Endothelial cell of umbilical vein (primary cell): ENCODE data around the gene DNAAF3.

Experiments
- CTCF ChIP-seq, 2 donors: IDR thresholded peaks; 1 replicate in 1 of 2; 2 replicates in 1 of 2; pipeline ENCODE4 v1.5.1; 2011; ENCODE audit warnings: low read length in 2 of 2, mild to moderate bottlenecking in 2 of 2, moderate library complexity in 2 of 2, control low read depth in 1 of 2, inconsistent platforms in 1 of 2, low read depth in 1 of 2; ENCODE audit not compliant: insufficient read depth in 1 of 2; ENCODE audit errors: extremely low read depth in 1 of 2
- EZH2 ChIP-seq: IDR thresholded peaks from 2 replicates; pipeline ENCODE4 v1.6.1; 2012; ENCODE audit warnings: borderline replicate concordance, low read depth, mild to moderate bottlenecking, moderate library complexity, low read length, inconsistent platforms; ENCODE audit not compliant: severe bottlenecking
- JUN ChIP-seq: IDR thresholded peaks from 2 replicates; pipeline ENCODE4 v1.6.1; 2011; ENCODE audit warnings: borderline replicate concordance, low read depth; ENCODE audit not compliant: insufficient read length, insufficient read depth
- POLR2AphosphoS5 ChIP-seq: IDR thresholded peaks from 2 replicates; pipeline ENCODE4 v1.6.1; 2012; ENCODE audit warnings: low read depth, mild to moderate bottlenecking, control low read depth, low read length, moderate library complexity; ENCODE audit not compliant: insufficient read depth

- TF ChIP-seq EZH2 (no peak), CTCF (IDR thresholded peaks at IDR 0.05; ENCODE audit: extremely low read depth in 1 of 2, insufficient read depth in 1 of 2, low read depth in 1 of 2, low read length in 2 of 2) (no peak), POLR2AphosphoS5 (no peak), JUN (no peak)
Measured at GRCh38 chr19:55111238-55111831, 55.1 kb downstream of the DNAAF3 start.
